Epithelial cell of esophagus (primary cell): ENCODE data around the gene COL4A4.
A peak's percentile ranks its signal among the peaks of the same experiment; 100 is the strongest.
"Not testable (repeated sequence)": the region's sequence is repeated elsewhere in the genome, so short reads cannot be mapped to it uniquely, and the experiment has no call there.

Experiments
- DNase-seq: peaks from one replicate; pipeline ENCODE4 v3.0.0; 2010; ENCODE audit warnings: low read depth
- H3K4me3 ChIP-seq: 2 replicates; pipeline ENCODE4 v1.5.1; 2011; ENCODE audit warnings: mild to moderate bottlenecking, low read length, control low read depth
- TF ChIP-seq, protein P1 (sequence below): IDR thresholded peaks from 2 replicates; pipeline ENCODE4 v1.5.1; 2011; ENCODE audit warnings: low read depth, mild to moderate bottlenecking, low read length, control low read depth, inconsistent platforms; ENCODE audit not compliant: insufficient read depth; ENCODE audit errors: missing control alignments

Gene COL4A4

DNA sequence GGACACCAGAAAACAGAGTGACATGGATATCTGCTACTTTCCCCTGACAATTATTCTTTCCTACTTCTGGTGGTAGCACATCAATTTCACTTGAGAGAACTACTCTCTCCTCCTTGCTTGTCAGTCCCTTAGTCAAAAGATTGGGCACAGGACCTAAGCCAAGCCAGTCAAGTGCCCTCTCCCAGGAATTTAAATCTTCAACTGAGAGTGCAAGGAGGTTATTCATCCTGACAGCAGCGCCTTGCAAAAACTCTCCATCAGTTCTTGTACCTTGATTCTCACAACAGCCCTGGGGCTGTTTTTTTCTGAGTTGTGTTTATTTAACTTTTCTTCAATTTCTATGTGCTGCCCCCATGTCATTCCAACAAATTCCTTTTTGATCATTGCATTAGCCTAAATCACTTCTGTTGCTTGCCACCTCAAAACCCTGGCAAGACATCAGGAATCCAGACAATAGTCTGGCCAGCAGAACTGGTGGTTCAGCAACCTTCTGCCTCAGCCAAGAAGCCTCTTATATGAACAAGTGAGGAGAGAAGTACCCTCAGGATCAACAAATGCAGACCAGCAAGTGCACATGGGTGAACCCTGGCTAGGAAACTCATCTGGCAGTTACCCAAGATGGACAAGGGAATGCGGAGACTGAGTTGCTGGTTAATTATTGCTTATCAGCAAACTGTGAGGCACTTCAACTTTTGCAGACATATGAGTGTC is 19.8 kb upstream of the COL4A4 start:
- no peak for DNase-seq
- no peak overlapping the region for H3K4me3 ChIP-seq
- TF ChIP-seq, protein P1, sequence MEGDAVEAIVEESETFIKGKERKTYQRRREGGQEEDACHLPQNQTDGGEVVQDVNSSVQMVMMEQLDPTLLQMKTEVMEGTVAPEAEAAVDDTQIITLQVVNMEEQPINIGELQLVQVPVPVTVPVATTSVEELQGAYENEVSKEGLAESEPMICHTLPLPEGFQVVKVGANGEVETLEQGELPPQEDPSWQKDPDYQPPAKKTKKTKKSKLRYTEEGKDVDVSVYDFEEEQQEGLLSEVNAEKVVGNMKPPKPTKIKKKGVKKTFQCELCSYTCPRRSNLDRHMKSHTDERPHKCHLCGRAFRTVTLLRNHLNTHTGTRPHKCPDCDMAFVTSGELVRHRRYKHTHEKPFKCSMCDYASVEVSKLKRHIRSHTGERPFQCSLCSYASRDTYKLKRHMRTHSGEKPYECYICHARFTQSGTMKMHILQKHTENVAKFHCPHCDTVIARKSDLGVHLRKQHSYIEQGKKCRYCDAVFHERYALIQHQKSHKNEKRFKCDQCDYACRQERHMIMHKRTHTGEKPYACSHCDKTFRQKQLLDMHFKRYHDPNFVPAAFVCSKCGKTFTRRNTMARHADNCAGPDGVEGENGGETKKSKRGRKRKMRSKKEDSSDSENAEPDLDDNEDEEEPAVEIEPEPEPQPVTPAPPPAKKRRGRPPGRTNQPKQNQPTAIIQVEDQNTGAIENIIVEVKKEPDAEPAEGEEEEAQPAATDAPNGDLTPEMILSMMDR: no peak

DNA sequence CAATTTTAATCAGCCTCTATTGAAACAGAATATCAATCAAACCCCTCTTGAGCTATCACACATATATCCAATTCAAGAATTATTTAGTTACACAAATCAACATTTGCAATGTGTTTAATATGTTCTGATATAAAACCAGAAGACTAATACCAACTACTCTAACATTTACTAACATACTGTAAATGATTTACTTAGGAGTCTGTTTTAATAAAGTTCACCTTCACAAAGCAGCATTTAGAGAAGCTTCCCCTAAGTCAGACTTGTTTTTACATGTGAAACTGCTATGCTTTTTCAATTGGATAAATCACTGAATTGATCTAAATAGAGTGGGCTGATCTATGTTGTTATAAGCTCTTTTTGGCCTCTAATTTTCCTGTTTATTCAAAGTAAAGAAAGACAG is 18.8 kb upstream of the COL4A4 start:
- DNase-seq: no peak
- TF ChIP-seq, protein P1: no peak
- no peak overlapping the region for H3K4me3 ChIP-seq

DNA sequence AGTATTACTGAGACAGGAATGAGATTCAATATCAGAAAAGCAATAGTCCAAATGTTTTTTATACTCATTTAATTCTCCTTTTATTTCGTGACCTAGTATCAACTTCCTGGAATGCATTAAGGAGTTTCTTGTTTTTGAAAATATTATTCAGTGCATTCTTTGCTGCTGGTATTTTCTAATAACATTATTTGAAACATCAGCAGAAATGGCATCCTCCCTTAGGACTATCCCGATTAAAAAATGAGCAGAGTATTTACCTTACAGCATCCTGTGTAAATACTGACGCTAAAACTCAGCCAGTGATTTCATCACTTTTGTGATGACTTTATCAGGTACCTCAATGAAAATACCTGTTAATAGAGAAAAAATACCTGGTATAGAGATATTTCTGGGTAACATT is 16.8 kb upstream of the COL4A4 start:
- TF ChIP-seq, protein P1: no peak
- no peak for DNase-seq
- no peak overlapping the region for H3K4me3 ChIP-seq

DNA sequence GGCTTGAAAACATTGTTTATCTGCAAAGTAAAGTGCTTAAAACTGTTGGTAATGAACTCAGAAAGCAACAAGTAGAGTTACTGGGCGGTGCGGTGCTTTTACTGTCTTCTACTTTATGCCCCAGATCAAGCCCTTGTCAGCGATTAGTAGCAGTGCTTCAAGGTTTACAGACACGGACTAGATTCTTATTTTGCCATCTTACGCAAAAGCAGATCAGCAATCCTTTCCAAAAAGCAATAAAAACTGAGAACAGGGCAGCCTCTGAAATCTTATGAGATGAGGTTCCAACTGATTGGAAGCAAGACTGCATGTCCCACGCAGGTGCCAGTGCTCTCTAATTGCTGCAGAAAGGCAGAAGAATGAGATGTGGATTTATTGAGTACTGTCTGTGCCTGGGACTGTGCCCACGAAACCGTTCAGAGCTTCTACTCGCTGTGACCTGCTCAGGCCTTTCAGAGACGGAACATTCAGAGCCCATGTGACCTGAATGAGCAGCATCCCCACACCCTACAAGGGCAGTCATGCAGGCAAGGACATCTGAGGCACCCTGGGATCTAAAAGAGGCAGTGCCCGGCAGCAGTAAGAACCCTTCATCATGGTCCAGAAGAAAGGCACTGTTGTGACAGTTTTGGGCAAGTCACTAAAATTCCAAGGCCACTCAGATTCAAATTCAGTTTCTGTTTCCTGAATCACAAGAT is 16.1 kb upstream of the COL4A4 start:
- no peak for DNase-seq
- H3K4me3 ChIP-seq: no peak overlapping the region

DNA sequence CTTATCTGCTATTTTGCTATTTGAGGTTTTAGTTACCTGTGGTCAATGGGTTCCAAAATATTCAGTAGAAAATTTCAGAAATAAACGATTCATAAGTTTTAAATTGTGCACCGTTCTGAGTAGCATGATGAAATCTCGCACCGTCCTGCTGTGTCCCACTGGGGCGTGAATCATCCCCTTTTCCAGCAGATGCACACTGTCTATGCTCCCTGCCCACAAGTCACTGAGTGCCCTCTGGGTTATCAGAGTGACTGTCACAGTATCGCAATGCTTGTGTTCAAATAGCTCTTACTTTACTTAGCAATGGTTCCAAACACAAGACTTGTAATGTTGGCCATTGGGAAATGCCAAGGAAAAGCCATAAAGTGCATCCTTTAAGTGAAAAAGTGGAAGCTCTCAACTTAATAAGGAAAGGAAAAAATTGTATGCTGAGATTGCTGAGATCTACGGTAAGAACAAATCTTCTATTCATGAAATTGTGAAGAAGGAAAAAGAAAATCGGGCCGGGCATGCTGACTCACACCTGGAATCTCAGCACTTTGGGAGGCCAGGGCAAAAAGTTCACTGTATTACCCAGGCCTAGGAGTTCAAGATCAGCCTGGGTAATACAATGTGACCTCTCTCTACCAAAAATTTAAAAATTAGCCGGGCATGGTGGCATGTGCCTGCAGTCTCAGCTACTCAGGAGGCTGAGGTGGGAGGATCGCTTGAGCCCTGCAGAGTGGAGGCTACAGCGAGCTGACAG is 13.8 kb upstream of the COL4A4 start:
- no peak for DNase-seq
- no peak overlapping the region for H3K4me3 ChIP-seq
- TF ChIP-seq, protein P1: no peak

More for the DNA sequence above, 16.1 kb upstream of the COL4A4 start:
- TF ChIP-seq, protein P1: no peak

DNA sequence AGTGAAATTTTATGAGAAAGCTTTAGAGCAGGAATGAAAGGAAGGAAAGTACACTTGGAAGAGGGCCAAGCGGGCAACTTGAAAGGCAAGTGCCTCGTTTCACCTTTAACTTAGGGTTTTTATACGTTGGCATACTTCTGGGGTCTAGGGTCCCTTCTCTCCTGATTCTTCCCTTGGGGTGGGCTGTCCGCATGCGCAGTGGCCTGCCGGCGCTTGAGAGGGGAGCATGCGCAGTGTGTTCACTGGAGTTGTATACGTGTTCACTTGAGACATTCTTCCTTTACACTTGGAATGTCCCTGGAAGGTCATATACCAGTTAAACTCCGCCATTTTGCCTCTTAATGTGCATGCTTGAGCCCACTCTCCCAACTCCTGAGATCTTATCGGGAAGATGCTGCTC is 7.8 kb upstream of the COL4A4 start:
- not testable (repeated sequence) for DNase-seq, H3K4me3 ChIP-seq

DNA sequence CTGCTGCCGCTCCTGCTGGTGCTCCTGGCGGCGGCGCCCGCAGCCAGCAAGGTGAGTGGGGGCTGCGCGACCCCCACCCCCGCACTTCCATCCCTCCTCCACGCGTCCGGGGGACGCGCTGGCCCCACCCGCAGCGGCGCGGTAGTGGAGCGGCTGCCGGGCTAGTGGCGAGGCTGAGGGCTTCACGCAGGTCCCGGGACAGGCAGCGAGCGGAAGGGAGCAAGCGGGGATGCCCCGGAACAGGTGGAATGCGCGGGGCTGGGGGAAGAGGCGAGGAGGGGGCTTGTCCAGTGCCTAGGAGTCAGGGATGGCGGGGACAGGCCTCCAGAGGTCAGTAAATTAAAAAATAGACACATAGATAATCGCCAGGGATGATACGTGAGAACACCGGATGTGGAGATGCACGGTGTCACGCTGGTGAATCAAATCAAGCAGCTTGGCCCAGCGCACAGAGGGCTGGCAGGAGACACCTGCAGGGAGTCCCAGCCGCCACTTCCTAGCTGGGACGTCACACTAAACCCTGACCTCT is 822 bp upstream of the COL4A4 start:
- peak; percentile 23 for DNase-seq
- H3K4me3 ChIP-seq: no peak overlapping the region
- TF ChIP-seq, protein P1: no peak
